GM12801 (cell line): ENCODE measurements around the gene ZDHHC14.

Source experiments
- TF ChIP-seq, protein P1 (sequence below): IDR thresholded peaks from one replicate; pipeline ENCODE4 v1.5.1; 2011; ENCODE audit warnings: control low read depth; ENCODE audit not compliant: insufficient read length; ENCODE audit errors: extremely low read depth

Gene ZDHHC14

DNA sequence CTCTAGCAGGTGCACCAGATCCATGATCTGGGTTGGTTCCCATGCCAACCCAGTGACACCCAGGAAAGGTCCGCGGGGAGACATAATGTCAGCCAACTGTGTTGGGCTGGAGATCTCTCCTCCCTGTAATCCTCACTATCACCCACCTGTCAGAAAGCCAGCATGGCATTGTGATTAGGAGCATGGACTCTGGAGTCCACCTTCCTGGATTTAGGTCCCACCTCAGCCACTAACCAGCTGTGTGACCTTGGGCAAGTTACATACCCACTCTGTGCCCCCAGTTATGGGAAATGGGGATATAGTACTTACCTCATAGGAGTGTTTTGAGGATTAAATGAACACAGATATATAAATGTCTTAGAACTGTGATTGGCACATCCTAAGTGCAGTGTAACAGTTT is 97.9 kb downstream of the ZDHHC14 start:
- TF ChIP-seq, protein P1, sequence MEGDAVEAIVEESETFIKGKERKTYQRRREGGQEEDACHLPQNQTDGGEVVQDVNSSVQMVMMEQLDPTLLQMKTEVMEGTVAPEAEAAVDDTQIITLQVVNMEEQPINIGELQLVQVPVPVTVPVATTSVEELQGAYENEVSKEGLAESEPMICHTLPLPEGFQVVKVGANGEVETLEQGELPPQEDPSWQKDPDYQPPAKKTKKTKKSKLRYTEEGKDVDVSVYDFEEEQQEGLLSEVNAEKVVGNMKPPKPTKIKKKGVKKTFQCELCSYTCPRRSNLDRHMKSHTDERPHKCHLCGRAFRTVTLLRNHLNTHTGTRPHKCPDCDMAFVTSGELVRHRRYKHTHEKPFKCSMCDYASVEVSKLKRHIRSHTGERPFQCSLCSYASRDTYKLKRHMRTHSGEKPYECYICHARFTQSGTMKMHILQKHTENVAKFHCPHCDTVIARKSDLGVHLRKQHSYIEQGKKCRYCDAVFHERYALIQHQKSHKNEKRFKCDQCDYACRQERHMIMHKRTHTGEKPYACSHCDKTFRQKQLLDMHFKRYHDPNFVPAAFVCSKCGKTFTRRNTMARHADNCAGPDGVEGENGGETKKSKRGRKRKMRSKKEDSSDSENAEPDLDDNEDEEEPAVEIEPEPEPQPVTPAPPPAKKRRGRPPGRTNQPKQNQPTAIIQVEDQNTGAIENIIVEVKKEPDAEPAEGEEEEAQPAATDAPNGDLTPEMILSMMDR: no peak

DNA sequence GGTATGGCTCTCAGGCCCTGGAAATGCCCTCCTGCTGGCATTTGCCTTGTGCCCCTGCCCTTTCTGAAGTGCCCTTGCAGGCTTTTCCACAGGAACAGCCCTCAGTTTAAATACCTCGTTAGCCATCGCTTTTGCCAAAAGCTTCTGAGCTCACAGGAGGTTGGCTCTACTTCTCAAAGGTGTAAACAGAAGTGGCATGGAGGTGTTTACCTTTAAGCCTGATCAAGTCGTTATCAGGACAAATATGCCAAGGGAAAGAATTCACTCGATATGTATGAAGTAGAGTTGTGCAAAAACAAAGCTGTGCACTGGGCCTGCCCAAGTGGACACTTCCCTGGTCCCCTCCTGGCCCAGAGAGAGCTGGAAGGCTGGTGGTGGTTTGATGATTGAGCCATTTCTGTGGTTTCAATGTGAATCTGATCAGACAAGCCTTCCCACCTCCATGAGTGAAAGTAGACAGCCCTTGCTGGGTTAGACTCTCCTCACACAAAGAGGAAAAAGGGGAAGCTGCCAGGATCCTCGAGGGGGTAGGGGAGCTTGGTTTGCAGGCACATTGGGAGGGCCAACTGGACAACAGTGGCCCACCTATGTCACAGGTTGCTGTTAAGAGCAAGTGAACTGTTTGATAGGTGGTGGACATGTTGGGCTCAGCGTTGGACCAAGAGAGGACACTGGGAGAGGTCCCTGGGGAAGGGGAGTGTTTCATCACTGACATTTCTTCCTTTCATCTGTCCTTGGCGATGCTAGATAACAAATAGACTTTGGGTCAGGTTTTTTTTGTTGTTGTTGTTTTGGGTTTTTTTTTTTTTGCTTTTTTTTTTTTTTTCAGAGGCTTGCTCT is 98.7 kb downstream of the ZDHHC14 start:
- TF ChIP-seq, protein P1: no peak

DNA sequence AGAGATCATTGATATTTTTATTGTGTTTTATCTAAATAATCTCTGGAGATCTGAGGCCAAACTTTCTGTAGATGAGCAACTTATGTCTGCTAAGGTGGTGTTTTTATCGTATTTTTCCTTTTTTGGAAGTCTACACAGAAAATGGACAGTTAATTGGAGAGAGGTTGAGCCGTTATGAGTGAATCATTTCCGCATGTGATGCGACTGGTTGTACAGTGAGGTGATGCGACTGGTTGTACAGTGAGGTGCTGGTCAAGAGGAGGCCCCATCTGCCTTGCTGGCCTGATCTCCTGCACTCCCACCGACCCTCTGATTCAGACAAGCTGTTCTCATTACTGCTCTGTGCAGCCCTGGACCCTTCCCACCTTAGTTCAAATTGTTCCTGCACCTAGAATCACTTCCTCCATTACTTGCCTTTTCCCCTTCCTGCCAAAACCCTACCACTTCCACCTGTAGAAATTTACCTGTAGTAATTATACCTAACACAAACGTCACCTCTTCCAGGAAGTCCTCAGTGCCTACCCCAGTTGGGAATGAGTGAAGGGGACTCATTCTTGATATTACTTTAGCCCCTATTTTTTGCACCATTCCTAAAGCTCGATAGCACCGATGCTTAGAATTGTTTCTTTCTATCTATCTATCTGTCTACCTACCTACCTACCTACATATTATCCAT is 100.3 kb downstream of the ZDHHC14 start:
- TF ChIP-seq, protein P1: no peak

DNA sequence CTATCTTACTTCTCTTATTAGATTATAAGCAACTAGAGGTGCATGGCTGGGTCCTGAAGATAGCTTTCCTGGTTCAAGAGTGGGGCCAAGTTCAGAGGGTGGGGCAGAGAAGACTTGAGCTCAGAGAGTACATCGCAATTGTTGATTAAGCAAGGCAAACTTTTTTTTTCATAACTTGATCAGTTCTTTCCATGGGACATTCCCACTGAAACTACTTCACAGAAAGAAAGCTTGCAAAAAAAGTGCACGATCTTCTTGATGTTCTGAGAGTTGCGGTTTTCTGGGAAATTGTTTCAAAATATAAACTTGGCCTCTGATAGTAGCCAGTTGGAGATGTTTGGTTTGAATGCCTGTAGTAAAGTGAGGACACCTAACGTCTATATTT is 100.9 kb downstream of the ZDHHC14 start:
- TF ChIP-seq, protein P1: no peak

DNA sequence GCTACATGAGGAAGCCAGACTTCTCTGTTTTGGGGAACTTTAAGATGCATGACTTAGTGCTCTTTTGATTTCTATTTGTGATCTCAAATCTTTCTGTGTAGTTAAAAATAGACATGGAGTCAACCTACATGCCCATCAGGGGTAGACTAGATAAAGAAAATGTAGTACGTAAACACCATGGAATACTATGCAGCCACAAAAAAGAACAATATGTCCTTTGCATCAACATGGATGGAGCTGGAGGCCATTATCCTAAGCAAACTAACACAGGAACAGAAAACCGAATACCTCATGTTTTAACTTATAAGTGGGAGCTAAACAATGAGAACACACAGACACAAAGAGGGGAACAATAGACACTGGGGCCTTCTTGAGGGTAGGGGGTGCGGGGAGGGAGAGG is 102.8 kb downstream of the ZDHHC14 start:
- TF ChIP-seq, protein P1: no peak

DNA sequence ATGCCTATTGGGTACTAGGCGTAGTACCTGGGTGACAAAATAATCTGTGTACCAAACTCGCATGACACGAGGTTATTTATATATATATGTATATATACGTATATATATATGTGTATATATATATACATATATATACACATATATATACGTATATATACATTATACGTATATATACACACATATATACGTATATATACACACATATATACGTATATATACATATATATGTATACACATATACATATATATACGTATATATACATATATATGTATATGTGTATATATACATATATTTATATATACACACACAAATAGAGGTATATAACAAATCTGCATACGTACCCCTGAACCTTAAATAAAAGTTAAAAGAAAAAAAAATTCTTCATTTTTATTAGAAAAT is 103.2 kb downstream of the ZDHHC14 start:
- TF ChIP-seq, protein P1: no peak

DNA sequence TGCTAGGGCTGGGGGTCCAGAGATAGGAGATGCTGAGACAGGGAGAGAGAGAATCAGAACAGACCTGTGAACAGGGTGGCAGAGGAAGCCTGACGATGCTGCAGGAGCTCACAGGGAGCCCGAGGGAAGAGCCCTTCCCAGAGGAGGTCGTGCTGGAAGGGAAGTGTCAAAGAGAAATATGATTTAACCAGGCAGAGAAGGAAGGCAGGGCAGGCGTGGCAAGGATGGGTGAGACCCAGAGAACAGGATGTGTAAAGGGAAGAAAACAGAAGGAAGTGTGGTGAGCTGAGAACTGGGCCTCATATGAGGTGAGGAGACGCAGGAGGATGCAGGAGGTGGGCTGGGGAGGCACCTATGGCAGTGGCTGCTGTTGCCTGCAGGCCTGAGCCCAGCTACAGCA is 105.6 kb downstream of the ZDHHC14 start:
- TF ChIP-seq, protein P1: no peak
